AG04450 (cell line): Measurements from ENCODE around the gene MEGF11. TPM values are rescaled to one million over a fixed set of nuclear protein-coding genes. Genes with fewer than 3 reads are reported as not detected.

Experiments used
- CTCF ChIA-PET: fragments of 300-600, 350-600 bp; formaldehyde crosslinking; extraction: SDS; loops from one replicate; lab custom pipeline; 2022; ENCODE audit warnings: antibody characterized with exemption, inconsistent platforms; lab: Charles Lee
- POLR2A ChIA-PET: fragments of 350-600 bp; formaldehyde crosslinking; extraction: SDS; loops from one replicate; lab custom pipeline; 2021; ENCODE audit warnings: antibody characterized with exemption, inconsistent platforms; lab: Yijun Ruan, JAX
- DNase-seq: peaks from one replicate; pipeline ENCODE4 v3.0.0-alpha.2; 2011; ENCODE audit warnings: low read depth, low spot score
- H3K27ac ChIP-seq: one replicate; pipeline ENCODE4 v1.5.1; 2012; ENCODE audit warnings: low read depth, low read length, control low read depth
- H3K27me3 ChIP-seq: one replicate; pipeline ENCODE4 v1.6.0; 2012; ENCODE audit warnings: low read length; ENCODE audit not compliant: control insufficient read depth, insufficient read depth
- H3K4me3 ChIP-seq: 2 replicates; pipeline ENCODE4 v1.5.1; 2011; ENCODE audit warnings: mild to moderate bottlenecking, low read depth, low read length, control low read depth
- H3K9me3 ChIP-seq: 2 replicates; pipeline ENCODE4 v1.5.1; 2012; ENCODE audit warnings: low read length; ENCODE audit not compliant: control insufficient read depth, insufficient read depth
- CTCF ChIP-seq: IDR thresholded peaks from 2 replicates; pipeline ENCODE4 v1.5.1; 2011; ENCODE audit warnings: low read depth, low read length, control low read depth, inconsistent platforms
- polyA plus RNA-seq: library from polyadenylated mRNA; depleted of rRNA; stranded (reverse); fragments of >200 nt; gene quantifications from 2 replicates; pipeline ENCODE4 v1.2.3, GENCODE V29; 2011

The MEGF11 gene
- polyA plus RNA-seq, 1 experiment: not detected

- Histone ChIP-seq H3K9me3 (no peaks in the 10 kb centered on the region), H3K27me3 (peaks cover 5% of the 10 kb centered on the region), H3K4me3 (no peak overlapping the region), H3K27ac (no peak overlapping the region)
- ChIA-PET CTCF (no interaction called here), POLR2A (no interaction called here)
- DNase-seq: no peak
- TF ChIP-seq CTCF: no peak
Measured at GRCh38 chr15:65919353-65919752, 334.2 kb downstream of the MEGF11 start.

DNA sequence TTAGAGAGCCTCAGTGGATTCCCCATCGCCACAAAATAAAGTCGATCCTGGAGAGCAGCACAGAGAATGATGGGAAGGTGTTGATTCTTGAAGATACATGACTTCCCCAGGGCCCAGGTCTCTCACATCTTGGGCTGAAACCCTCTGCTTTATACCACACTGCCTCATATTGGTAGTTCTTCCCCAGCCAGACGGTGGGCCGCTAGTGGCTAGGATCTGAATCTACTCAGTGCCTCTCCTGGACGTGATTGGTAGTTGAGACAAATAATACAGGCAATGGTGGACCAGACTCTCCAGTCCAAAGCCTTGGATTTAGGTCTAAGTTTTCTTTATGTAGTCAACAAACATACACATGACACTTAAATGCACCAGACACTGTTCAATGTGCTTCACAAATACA lies 334.6 kb downstream of the MEGF11 start:
- no peak for TF ChIP-seq CTCF
- Histone ChIP-seq H3K9me3 (no peaks in the 10 kb centered on the region), H3K27me3 (peaks cover 5% of the 10 kb centered on the region), H3K4me3 (no peak overlapping the region), H3K27ac (no peak overlapping the region)
- CTCF ChIA-PET: no interaction called here
- POLR2A ChIA-PET: no interaction called here
- no peak for DNase-seq

- H3K9me3 ChIP-seq: no peaks in the 10 kb centered on the region
- H3K4me3 ChIP-seq: no peak overlapping the region
- no peak for DNase-seq
- no peak overlapping the region for H3K27ac ChIP-seq
- TF ChIP-seq CTCF: no peak
- CTCF ChIA-PET: no interaction called here
- POLR2A ChIA-PET: no interaction called here
- peaks cover 5% of the 10 kb centered on the region for H3K27me3 ChIP-seq
Measured at GRCh38 chr15:65918357-65918920, 335.1 kb downstream of the MEGF11 start.

DNA sequence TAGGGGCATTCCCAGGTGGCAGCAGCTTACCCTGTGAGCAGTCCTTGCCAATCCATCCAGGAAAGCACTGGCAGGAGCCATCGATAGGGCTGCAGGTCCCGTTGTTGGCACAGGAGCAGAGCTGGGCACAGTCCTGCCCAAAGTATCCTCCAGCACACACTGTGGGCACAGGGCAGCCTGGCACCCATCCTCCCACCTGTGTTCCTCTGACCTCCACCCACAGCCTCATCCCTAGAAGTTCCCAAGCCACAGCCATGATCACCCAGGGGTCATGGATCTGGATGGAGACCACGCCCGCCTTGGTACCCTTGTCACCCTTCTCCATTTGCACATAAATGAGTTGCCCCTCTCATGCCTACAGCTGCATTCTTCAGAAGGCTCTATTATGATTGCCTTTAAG lies 335.6 kb downstream of the MEGF11 start:
- ChIA-PET POLR2A (interaction anchor here (0.5 to 0.6 kb wide), 2 partner anchors 220 to 401 kb away, joined by 3 read pairs; no protein-coding TSS in a partner anchor), CTCF (interaction anchor here (1.1 kb wide), 1 partner anchor 370 kb away, joined by 4 read pairs; no protein-coding TSS in a partner anchor)
- Histone ChIP-seq H3K4me3 (no peak overlapping the region), H3K27me3 (peaks cover 5% of the 10 kb centered on the region), H3K9me3 (no peaks in the 10 kb centered on the region), H3K27ac (no peak overlapping the region)
- no peak for TF ChIP-seq CTCF
- DNase-seq: no peak

DNA sequence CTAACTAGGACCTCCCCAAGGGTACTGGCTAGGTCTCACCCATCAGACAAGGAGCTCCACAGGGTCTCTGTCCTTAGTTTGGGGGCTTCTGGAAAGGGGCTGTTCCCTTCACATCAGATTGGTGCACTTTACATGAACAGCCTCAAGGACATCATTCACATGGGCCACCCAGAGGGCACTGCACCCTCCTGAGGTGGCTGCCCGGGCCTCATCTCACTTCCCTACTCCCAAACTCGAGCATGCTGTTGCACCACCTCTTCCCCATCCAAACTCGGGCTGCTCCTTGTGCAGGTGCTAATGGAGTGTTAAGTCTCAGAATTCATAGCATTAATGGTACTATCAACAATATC lies 336.2 kb downstream of the MEGF11 start:
- no peak for TF ChIP-seq CTCF
- ChIA-PET CTCF (interaction anchor here (0.5 to 1.1 kb wide), 3 partner anchors 157 to 370 kb away, joined by 4 to 5 read pairs (median 4); no protein-coding TSS in a partner anchor), POLR2A (interaction anchor here (0.5 to 0.6 kb wide), 2 partner anchors 220 to 401 kb away, joined by 3 read pairs; no protein-coding TSS in a partner anchor)
- no peak for DNase-seq
- no peak overlapping the region for H3K27ac ChIP-seq
- H3K4me3 ChIP-seq: no peak overlapping the region
- no peaks in the 10 kb centered on the region for H3K27me3 ChIP-seq
- H3K9me3 ChIP-seq: no peaks in the 10 kb centered on the region
